ENCODE data around the gene ARRDC3.
A peak's percentile ranks its signal among the peaks of the same experiment; 100 is the strongest.

The ARRDC3 gene

GRCh38 chr5:91384671-91385430 lies 1.7 kb upstream of the ARRDC3 start:
- DNase-seq, result peak; percentile 89

GRCh38 chr5:91383956-91384300 lies 811 bp upstream of the ARRDC3 start:
- peak; percentile 52 for DNase-seq

- peak; percentile 86 for DNase-seq
Measured at GRCh38 chr5:91382530-91383026, 539 bp downstream of the ARRDC3 start.

GRCh38 chr5:91381774-91382359 lies 1.2 kb downstream of the ARRDC3 start:
- peak; percentile 84 for DNase-seq

GRCh38 chr5:91381239-91381773 lies 1.8 kb downstream of the ARRDC3 start:
- peak; percentile 71 for DNase-seq

GRCh38 chr5:91380491-91381238 lies 2.5 kb downstream of the ARRDC3 start:
- DNase-seq, result peak; percentile 91

GRCh38 chr5:91379914-91380490 lies 3.1 kb downstream of the ARRDC3 start:
- DNase-seq, result peak; percentile 88

GRCh38 chr5:91379246-91379913 lies 3.7 kb downstream of the ARRDC3 start:
- no peak for DNase-seq

GRCh38 chr5:91378752-91379211 lies 4.3 kb downstream of the ARRDC3 start:
- no peak for DNase-seq

- DNase-seq, result no peak
Measured at GRCh38 chr5:91374893-91375520, 8.1 kb downstream of the ARRDC3 start.

- no peak for DNase-seq
Measured at GRCh38 chr5:91373600-91373999, 9.5 kb downstream of the ARRDC3 start.

- DNase-seq, result no peak
Measured at GRCh38 chr5:91373006-91373405, 10.1 kb downstream of the ARRDC3 start.

- no peak for DNase-seq
Measured at GRCh38 chr5:91369480-91369879, 13.6 kb downstream of the ARRDC3 start.

GRCh38 chr5:91367908-91368648 lies 15.0 kb downstream of the ARRDC3 start:
- no peak for DNase-seq

- DNase-seq, result no peak
Measured at GRCh38 chr5:91367344-91367743, 15.8 kb downstream of the ARRDC3 start.

- no peak for DNase-seq
Measured at GRCh38 chr5:91366551-91366950, 16.6 kb downstream of the ARRDC3 start.

- DNase-seq, result no peak
Measured at GRCh38 chr5:91365498-91365897, 17.6 kb downstream of the ARRDC3 start.

GRCh38 chr5:91362935-91363334 lies 20.2 kb downstream of the ARRDC3 start:
- no peak for DNase-seq

- DNase-seq, result no peak
Measured at GRCh38 chr5:91361790-91362189, 21.3 kb downstream of the ARRDC3 start.

GRCh38 chr5:91361055-91361701 lies 21.9 kb downstream of the ARRDC3 start:
- DNase-seq, result no peak

All from NCI-H1092 treated with DMSO at 0.1 percent for 48 hours (cell line).